Fibroblast of lung (primary cell): Measurements from ENCODE around the gene KIN. TPM values are rescaled to one million over a fixed set of nuclear protein-coding genes. Genes with fewer than 3 reads are reported as not detected.
A peak's percentile ranks its signal among the peaks of the same experiment; 100 is the strongest.

Source experiments
- DNase-seq, 2 donors: peaks; one replicate each; pipeline versions ENCODE4 v3.0.0 to v3.0.0-alpha.2; 2010; ENCODE audit warnings: low read depth in 2 of 2
- H2AFZ ChIP-seq: 2 replicates; pipeline ENCODE4 v1.5.1; 2012; ENCODE audit warnings: low read length, control low read depth, inconsistent platforms
- H3K27ac ChIP-seq: 2 replicates; pipeline ENCODE4 v1.5.1; 2011; ENCODE audit warnings: low read length, control low read depth; ENCODE audit not compliant: insufficient read depth
- H3K27me3 ChIP-seq: 2 replicates; pipeline ENCODE4 v1.5.1; 2011; ENCODE audit warnings: mild to moderate bottlenecking, low read length; ENCODE audit not compliant: control insufficient read depth, insufficient read depth
- H3K36me3 ChIP-seq: 2 replicates; pipeline ENCODE4 v1.5.1; 2011; ENCODE audit warnings: low read length; ENCODE audit not compliant: control insufficient read depth, insufficient read depth
- H3K4me1 ChIP-seq: 2 replicates; pipeline ENCODE4 v1.5.1; 2011; ENCODE audit warnings: low read length; ENCODE audit not compliant: control insufficient read depth, insufficient read depth; ENCODE audit errors: extremely low read depth
- H3K4me2 ChIP-seq: 2 replicates; pipeline ENCODE4 v1.5.1; 2011; ENCODE audit warnings: low read length, control low read depth; ENCODE audit not compliant: insufficient read depth; ENCODE audit errors: extremely low read depth
- H3K4me3 ChIP-seq, 4 experiments: fragments of 200-600 bp in 1 of 4; sonication (generic) in 1 of 4; replicated peaks in 1 of 4; 2 replicates each; pipeline ENCODE4 v1.5.1; 2011 to 2016; ENCODE audit warnings: low read length in 4 of 4, low read depth in 3 of 4, mild to moderate bottlenecking in 3 of 4, control low read depth in 2 of 4, inconsistent platforms in 1 of 4, mixed read lengths in 1 of 4; ENCODE audit not compliant: insufficient read depth in 1 of 4; ENCODE audit errors: control extremely low read depth in 1 of 4
- H3K79me2 ChIP-seq: 2 replicates; pipeline ENCODE4 v1.5.1; 2012; ENCODE audit warnings: mild to moderate bottlenecking, low read length, inconsistent platforms; ENCODE audit not compliant: control insufficient read depth, insufficient read depth
- H3K9ac ChIP-seq: 2 replicates; pipeline ENCODE4 v1.5.1; 2011; ENCODE audit warnings: mild to moderate bottlenecking, low read length, control low read depth; ENCODE audit not compliant: insufficient read depth
- H3K9me3 ChIP-seq: 2 replicates; pipeline ENCODE4 v1.5.1; 2012; ENCODE audit warnings: low read depth, low read length; ENCODE audit not compliant: control insufficient read depth, insufficient read depth
- H4K20me1 ChIP-seq: 2 replicates; pipeline ENCODE4 v1.5.1; 2011; ENCODE audit warnings: low read length; ENCODE audit not compliant: control insufficient read depth, insufficient read depth; ENCODE audit errors: extremely low read depth
- CTCF ChIP-seq, 2 donors: IDR thresholded peaks in 1 of 2; conservative IDR thresholded peaks in 1 of 2; 1 replicate in 1 of 2; 2 replicates in 1 of 2; pipeline ENCODE4 v1.5.1; 2011 to 2012; ENCODE audit warnings: low read length in 2 of 2, control low read depth in 1 of 2, inconsistent platforms in 1 of 2, low read depth in 1 of 2, mild to moderate bottlenecking in 1 of 2
- EZH2 ChIP-seq: IDR thresholded peaks from 2 replicates; pipeline ENCODE4 v1.5.1; 2012; ENCODE audit warnings: low read length, control low read depth, mild to moderate bottlenecking; ENCODE audit errors: missing control alignments
- polyA plus RNA-seq, 2 donors: library from polyadenylated mRNA; depleted of rRNA in 1 of 2; stranded (reverse) in 1 of 2; unstranded in 1 of 2; fragments of >200 nt; gene quantifications; 2 replicates each; pipeline ENCODE4 v1.2.1, GENCODE V29; 2011 to 2012; ENCODE audit warnings: missing spikeins in 1 of 2
- total RNA-seq: library from RNA; depleted of rRNA; stranded (reverse); fragments of >200 nt; gene quantifications from 2 replicates; pipeline ENCODE4 v1.2.1, GENCODE V29; 2014

The KIN gene
- total and polyA plus RNA-seq, 2 donors (not counting 1 experiment from before 2014, with no cell fraction given), result 9.6 to 10.1 TPM

GRCh38 chr10:7789390-7789789, 1.6 kb upstream of the KIN start:
- no peaks in the 10 kb centered on the region for H3K36me3 ChIP-seq
- TF ChIP-seq EZH2, result no peak
- TF ChIP-seq CTCF (conservative IDR thresholded peaks at IDR 0.05 in 1 of 2, IDR thresholded peaks at IDR 0.05 in 1 of 2; ENCODE audit: low read depth in 1 of 2, low read length in 2 of 2), result no peak

GRCh38 chr10:7788639-7789286, 970 bp upstream of the KIN start:
- no peaks in the 10 kb centered on the region for H3K9me3 ChIP-seq

More at GRCh38 chr10:7789390-7789789, 1.6 kb upstream of the KIN start:
- Histone ChIP-seq H2AFZ (no peak overlapping the region), H3K27ac (no peak overlapping the region), H3K79me2 (peaks cover 98% of the 10 kb centered on the region), H3K4me2 (peak overlapping the region; percentile 94), H3K9ac (peak overlapping the region; percentile 80), H3K27me3 (no peaks in the 10 kb centered on the region), H3K4me3 (peak overlapping the region; percentile 73 to 91 (median 80)), H4K20me1 (no peaks in the 10 kb centered on the region), H3K9me3 (no peaks in the 10 kb centered on the region), H3K4me1 (peaks cover 2% of the 10 kb centered on the region)
- peak; percentile 17 to 56 for DNase-seq

More at GRCh38 chr10:7788639-7789286, 970 bp upstream of the KIN start:
- Histone ChIP-seq H4K20me1 (no peaks in the 10 kb centered on the region), H3K27ac (peak overlapping the region; percentile 78), H3K9ac (peak overlapping the region; percentile 80), H3K4me2 (peak overlapping the region; percentile 94), H3K36me3 (no peaks in the 10 kb centered on the region), H3K4me1 (peaks cover 2% of the 10 kb centered on the region), H3K27me3 (no peaks in the 10 kb centered on the region), H2AFZ (peak overlapping the region; percentile 65), H3K79me2 (peaks cover 97% of the 10 kb centered on the region), H3K4me3 (peak overlapping the region; percentile 73 to 91 (median 80))
- no peak for TF ChIP-seq CTCF (conservative IDR thresholded peaks at IDR 0.05 in 1 of 2, IDR thresholded peaks at IDR 0.05 in 1 of 2; ENCODE audit: low read depth in 1 of 2, low read length in 2 of 2)
- TF ChIP-seq EZH2, result no peak
- peak; percentile 24 to 35 for DNase-seq
